ENCODE measurements around the gene ATXN2. TPM values are rescaled to one million over a fixed set of nuclear protein-coding genes. Genes with fewer than 3 reads are reported as not detected.

ATXN2 gene
- total RNA-seq, 1 donor from 2014 or later: 42.8 TPM

- H3K4me3 ChIP-seq (ENCODE audit: low read length in 3 of 3): no peak overlapping the region
- no peak overlapping the region for H3K27ac ChIP-seq (ENCODE audit: low read depth, low read length)
- peaks cover 10 to 21% (median 11%) of the 10 kb centered on the region in 3 donors for H3K36me3 ChIP-seq (ENCODE audit: control insufficient read depth in 3 of 3, insufficient read depth in 3 of 3, low read length in 3 of 3)
Measured at GRCh38 chr12:111441107-111441928, 157.8 kb downstream of the ATXN2 start.

GRCh38 chr12:111440631-111441030 lies 158.5 kb downstream of the ATXN2 start:
- Histone ChIP-seq H3K36me3 (ENCODE audit: control insufficient read depth in 3 of 3, insufficient read depth in 3 of 3, low read length in 3 of 3) (peaks cover 10 to 19% (median 11%) of the 10 kb centered on the region in 3 donors), H3K9ac (ENCODE audit: low read depth in 1 of 3, low read length in 3 of 3) (peak overlapping the region in 1 of 3 donors; percentile 3), H3K27ac (ENCODE audit: low read depth, low read length) (no peak overlapping the region), H3K4me1 (ENCODE audit: control insufficient read depth in 3 of 3, insufficient read depth in 3 of 3, low read length in 3 of 3) (peaks cover 53 to 82% (median 61%) of the 10 kb centered on the region in 3 donors), H3K9me3 (ENCODE audit: control insufficient read depth in 3 of 3, low read length in 3 of 3) (no peaks in the 10 kb centered on the region), H3K27me3 (ENCODE audit: control insufficient read depth in 3 of 3, insufficient read depth in 3 of 3, low read length in 3 of 3) (no peaks in the 10 kb centered on the region), H3K4me3 (ENCODE audit: low read length in 3 of 3) (no peak overlapping the region)

More at GRCh38 chr12:111441107-111441928, 157.8 kb downstream of the ATXN2 start:
- Histone ChIP-seq H3K27me3 (ENCODE audit: control insufficient read depth in 3 of 3, insufficient read depth in 3 of 3, low read length in 3 of 3) (no peaks in the 10 kb centered on the region), H3K4me1 (ENCODE audit: control insufficient read depth in 3 of 3, insufficient read depth in 3 of 3, low read length in 3 of 3) (peaks cover 54 to 82% (median 61%) of the 10 kb centered on the region in 3 donors), H3K9me3 (ENCODE audit: control insufficient read depth in 3 of 3, low read length in 3 of 3) (no peaks in the 10 kb centered on the region), H3K9ac (ENCODE audit: low read depth in 1 of 3, low read length in 3 of 3) (no peak overlapping the region)

DNA sequence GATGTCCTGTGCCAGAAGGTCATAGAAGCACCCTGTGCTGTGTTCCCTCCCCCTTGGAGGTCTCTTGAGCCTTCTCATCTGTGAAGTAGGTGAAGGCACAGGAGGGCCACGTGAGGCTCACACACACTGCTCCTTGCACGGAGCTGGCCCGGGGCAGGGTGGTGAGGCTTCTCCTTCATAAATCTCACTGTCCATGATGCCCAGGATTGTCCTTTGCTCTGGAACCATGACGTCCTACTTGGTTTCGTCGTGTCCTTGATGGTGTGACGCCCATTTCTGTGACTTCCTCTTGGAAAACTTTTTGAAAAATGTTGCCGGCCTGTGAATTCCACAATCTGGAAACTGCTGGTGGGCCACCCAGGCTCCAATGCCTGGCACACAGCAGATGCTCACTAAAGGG lies 159.0 kb downstream of the ATXN2 start:
- Histone ChIP-seq H3K4me3 (ENCODE audit: low read length in 3 of 3) (no peak overlapping the region), H3K9ac (ENCODE audit: low read depth in 1 of 3, low read length in 3 of 3) (peak overlapping the region in 2 of 3 donors; percentile 3 to 10), H3K36me3 (ENCODE audit: control insufficient read depth in 3 of 3, insufficient read depth in 3 of 3, low read length in 3 of 3) (peaks cover 10 to 19% (median 11%) of the 10 kb centered on the region in 3 donors), H3K9me3 (ENCODE audit: control insufficient read depth in 3 of 3, low read length in 3 of 3) (no peaks in the 10 kb centered on the region), H3K27me3 (ENCODE audit: control insufficient read depth in 3 of 3, insufficient read depth in 3 of 3, low read length in 3 of 3) (no peaks in the 10 kb centered on the region), H3K4me1 (ENCODE audit: control insufficient read depth in 3 of 3, insufficient read depth in 3 of 3, low read length in 3 of 3) (peaks cover 53 to 82% (median 61%) of the 10 kb centered on the region in 3 donors), H3K27ac (ENCODE audit: low read depth, low read length) (no peak overlapping the region)

- H3K4me1 ChIP-seq (ENCODE audit: control insufficient read depth in 3 of 3, insufficient read depth in 3 of 3, low read length in 3 of 3): peaks cover 53 to 82% (median 61%) of the 10 kb centered on the region in 3 donors
- no peak overlapping the region for H3K4me3 ChIP-seq (ENCODE audit: low read length in 3 of 3)
- H3K9me3 ChIP-seq (ENCODE audit: control insufficient read depth in 3 of 3, low read length in 3 of 3): no peaks in the 10 kb centered on the region
- H3K27me3 ChIP-seq (ENCODE audit: control insufficient read depth in 3 of 3, insufficient read depth in 3 of 3, low read length in 3 of 3): no peaks in the 10 kb centered on the region
- peaks cover 10 to 17% (median 11%) of the 10 kb centered on the region in 3 donors for H3K36me3 ChIP-seq (ENCODE audit: control insufficient read depth in 3 of 3, insufficient read depth in 3 of 3, low read length in 3 of 3)
- no peak overlapping the region for H3K27ac ChIP-seq (ENCODE audit: low read depth, low read length)
- H3K9ac ChIP-seq (ENCODE audit: low read depth in 1 of 3, low read length in 3 of 3): peak overlapping the region in 1 of 3 donors; percentile 40
Measured at GRCh38 chr12:111439657-111440151, 159.4 kb downstream of the ATXN2 start.

- Histone ChIP-seq H3K4me1 (ENCODE audit: control insufficient read depth in 3 of 3, insufficient read depth in 3 of 3, low read length in 3 of 3) (peaks cover 56 to 75% (median 63%) of the 10 kb centered on the region in 3 donors), H3K27ac (ENCODE audit: low read depth, low read length) (peak overlapping the region; percentile 8), H3K9ac (ENCODE audit: low read depth in 1 of 3, low read length in 3 of 3) (peak overlapping the region in 1 of 3 donors; percentile 8), H3K4me3 (ENCODE audit: low read length in 3 of 3) (no peak overlapping the region), H3K9me3 (ENCODE audit: control insufficient read depth in 3 of 3, low read length in 3 of 3) (no peaks in the 10 kb centered on the region), H3K36me3 (ENCODE audit: control insufficient read depth in 3 of 3, insufficient read depth in 3 of 3, low read length in 3 of 3) (peaks cover 10 to 15% (median 11%) of the 10 kb centered on the region in 3 donors), H3K27me3 (ENCODE audit: control insufficient read depth in 3 of 3, insufficient read depth in 3 of 3, low read length in 3 of 3) (no peaks in the 10 kb centered on the region)
Measured at GRCh38 chr12:111438481-111438880, 160.6 kb downstream of the ATXN2 start.

GRCh38 chr12:111437816-111438454 lies 161.2 kb downstream of the ATXN2 start:
- no peaks in the 10 kb centered on the region for H3K27me3 ChIP-seq (ENCODE audit: control insufficient read depth in 3 of 3, insufficient read depth in 3 of 3, low read length in 3 of 3)
- no peak overlapping the region for H3K4me3 ChIP-seq (ENCODE audit: low read length in 3 of 3)
- peaks cover 51 to 73% (median 59%) of the 10 kb centered on the region in 3 donors for H3K4me1 ChIP-seq (ENCODE audit: control insufficient read depth in 3 of 3, insufficient read depth in 3 of 3, low read length in 3 of 3)
- peaks cover 8 to 12% (median 11%) of the 10 kb centered on the region in 3 donors for H3K36me3 ChIP-seq (ENCODE audit: control insufficient read depth in 3 of 3, insufficient read depth in 3 of 3, low read length in 3 of 3)
- peak overlapping the region; percentile 8 for H3K27ac ChIP-seq (ENCODE audit: low read depth, low read length)
- H3K9ac ChIP-seq (ENCODE audit: low read depth in 1 of 3, low read length in 3 of 3): peak overlapping the region in 1 of 3 donors; percentile 8
- no peaks in the 10 kb centered on the region for H3K9me3 ChIP-seq (ENCODE audit: control insufficient read depth in 3 of 3, low read length in 3 of 3)

GRCh38 chr12:111436811-111437210 lies 162.3 kb downstream of the ATXN2 start:
- no peaks in the 10 kb centered on the region for H3K9me3 ChIP-seq (ENCODE audit: control insufficient read depth in 3 of 3, low read length in 3 of 3)
- peak overlapping the region; percentile 23 for H3K27ac ChIP-seq (ENCODE audit: low read depth, low read length)

DNA sequence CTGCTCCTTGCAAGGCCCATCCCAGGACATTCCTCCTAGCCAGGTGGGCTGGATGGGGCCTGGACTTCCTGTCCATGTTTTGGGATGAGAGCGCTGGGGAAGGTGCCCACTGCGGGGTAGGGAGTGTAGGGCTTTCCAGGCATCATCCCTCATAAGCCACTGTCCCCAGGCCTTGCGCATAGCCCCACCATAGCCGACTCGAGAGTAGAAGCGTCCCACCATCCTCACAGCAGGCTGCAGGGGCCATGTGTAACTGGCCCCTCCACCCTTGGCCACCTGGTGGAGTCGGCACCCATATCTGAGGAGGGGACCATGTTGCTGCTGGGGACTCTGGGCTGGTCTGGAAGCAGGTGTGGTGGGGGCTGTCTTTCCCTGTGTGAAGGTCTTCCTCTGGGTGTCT lies 162.8 kb downstream of the ATXN2 start:
- Histone ChIP-seq H3K4me3 (ENCODE audit: low read length in 3 of 3) (peak overlapping the region in 1 of 3 donors; percentile 35), H3K4me1 (ENCODE audit: control insufficient read depth in 3 of 3, insufficient read depth in 3 of 3, low read length in 3 of 3) (peaks cover 53 to 72% (median 61%) of the 10 kb centered on the region in 3 donors), H3K27ac (ENCODE audit: low read depth, low read length) (peak overlapping the region; percentile 23), H3K27me3 (ENCODE audit: control insufficient read depth in 3 of 3, insufficient read depth in 3 of 3, low read length in 3 of 3) (no peaks in the 10 kb centered on the region), H3K9ac (ENCODE audit: low read depth in 1 of 3, low read length in 3 of 3) (peak overlapping the region in 1 of 3 donors; percentile 8), H3K36me3 (ENCODE audit: control insufficient read depth in 3 of 3, insufficient read depth in 3 of 3, low read length in 3 of 3) (peaks cover 0 to 3% (median 3%) of the 10 kb centered on the region in 3 donors), H3K9me3 (ENCODE audit: control insufficient read depth in 3 of 3, low read length in 3 of 3) (no peaks in the 10 kb centered on the region)

More at GRCh38 chr12:111436811-111437210, 162.3 kb downstream of the ATXN2 start:
- H3K36me3 ChIP-seq (ENCODE audit: control insufficient read depth in 3 of 3, insufficient read depth in 3 of 3, low read length in 3 of 3): peaks cover 0 to 3% (median 3%) of the 10 kb centered on the region in 3 donors
- no peaks in the 10 kb centered on the region for H3K27me3 ChIP-seq (ENCODE audit: control insufficient read depth in 3 of 3, insufficient read depth in 3 of 3, low read length in 3 of 3)
- H3K4me3 ChIP-seq (ENCODE audit: low read length in 3 of 3): no peak overlapping the region
- peaks cover 53 to 72% (median 62%) of the 10 kb centered on the region in 3 donors for H3K4me1 ChIP-seq (ENCODE audit: control insufficient read depth in 3 of 3, insufficient read depth in 3 of 3, low read length in 3 of 3)
- H3K9ac ChIP-seq (ENCODE audit: low read depth in 1 of 3, low read length in 3 of 3): peak overlapping the region in 1 of 3 donors; percentile 8

GRCh38 chr12:111435661-111436201 lies 163.4 kb downstream of the ATXN2 start:
- Histone ChIP-seq H3K9ac (ENCODE audit: low read depth in 1 of 3, low read length in 3 of 3) (peak overlapping the region in 1 of 3 donors; percentile 57), H3K27me3 (ENCODE audit: control insufficient read depth in 3 of 3, insufficient read depth in 3 of 3, low read length in 3 of 3) (no peaks in the 10 kb centered on the region), H3K36me3 (ENCODE audit: control insufficient read depth in 3 of 3, insufficient read depth in 3 of 3, low read length in 3 of 3) (peaks cover 0 to 3% (median 3%) of the 10 kb centered on the region in 3 donors), H3K4me1 (ENCODE audit: control insufficient read depth in 3 of 3, insufficient read depth in 3 of 3, low read length in 3 of 3) (peaks cover 53 to 73% (median 63%) of the 10 kb centered on the region in 3 donors), H3K4me3 (ENCODE audit: low read length in 3 of 3) (peak overlapping the region in 1 of 3 donors; percentile 35), H3K9me3 (ENCODE audit: control insufficient read depth in 3 of 3, low read length in 3 of 3) (no peaks in the 10 kb centered on the region), H3K27ac (ENCODE audit: low read depth, low read length) (no peak overlapping the region)
